HCT116 (cell line): Measurements from ENCODE around the gene GRIK5. TPM values are rescaled to one million over a fixed set of nuclear protein-coding genes. Genes with fewer than 3 reads are reported as not detected.

Experiments used
- ATAC-seq: fragments of 200-7000 bp; cut with Tn5 transposase; 2 replicates; pipeline ENCODE4 v1.9.1; 2020; ENCODE audit warnings: mild to moderate bottlenecking, moderate library complexity
- BruUV-seq: library from RNA; stranded (reverse); fragments of 400-500 nt; replicated peaks from 2 replicates; lab custom pipeline; 2021; lab: Mats Ljungman, UMichigan
- CTCF ChIA-PET: fragments of 300-600 bp; sonication (Branson Sonifier 250); formaldehyde crosslinking; loops from one replicate; lab custom pipeline; 2021; ENCODE audit warnings: antibody characterized with exemption; lab: Charles Lee
- POLR2A ChIA-PET: fragments of 300-600, 350-600 bp; sonication (Branson Sonifier 250); formaldehyde crosslinking; loops from one replicate; lab custom pipeline; 2021; ENCODE audit warnings: antibody characterized with exemption; lab: Charles Lee
- RAD21 ChIA-PET, 2 experiments: fragments of 300-600 bp; sonication (Branson Sonifier 250); formaldehyde crosslinking; loops; one replicate each; lab custom pipeline; 2023; ENCODE audit warnings: low total read pairs in 2 of 2; ENCODE audit not compliant: uncharacterized antibody in 2 of 2, unreplicated experiment in 2 of 2, low non-redundant PET in 1 of 2; lab: Charles Lee
- DNase-seq: peaks from one replicate; pipeline ENCODE4 v3.0.0-alpha.2; 2010; ENCODE audit warnings: low read depth, low spot score
- H2AFZ ChIP-seq: fragments of 200-600 bp; shearing (Covaris generic), sonication (generic); 2 replicates; pipeline ENCODE4 v1.6.1; 2017; ENCODE audit warnings: low read depth, mixed run types, mixed read lengths, antibody characterized with exemption, low read length; ENCODE audit not compliant: poor library complexity, severe bottlenecking
- H3K27ac ChIP-seq: 2 replicates; pipeline ENCODE4 v1.5.1; 2012; ENCODE audit warnings: low read depth, low read length
- H3K27me3 ChIP-seq: fragments of 200-600 bp; sonication (generic); 2 replicates; pipeline ENCODE4 v1.6.1; 2016; ENCODE audit warnings: mixed run types, low read length, mixed read lengths; ENCODE audit not compliant: insufficient read depth
- H3K36me3 ChIP-seq, 2 experiments: fragments of 200-500 bp in 1 of 2; fragments of 200-600 bp in 1 of 2; sonication (Bioruptor generic) in 1 of 2; sonication (generic) in 1 of 2; 2 replicates each; pipeline versions ENCODE4 v1.5.1 to v1.6.1; 2014 to 2016; ENCODE audit warnings: low read length in 2 of 2, inconsistent platforms in 1 of 2, mixed read lengths in 1 of 2, mixed run types in 1 of 2; ENCODE audit not compliant: insufficient read depth in 2 of 2, control insufficient read depth in 1 of 2
- H3K4me1 ChIP-seq, 2 experiments: fragments of 200-600 bp in 1 of 2; sonication (generic) in 1 of 2; 2 replicates each; pipeline versions ENCODE4 v1.5.1 to v1.6.1; 2012 to 2017; ENCODE audit warnings: low read length in 2 of 2, inconsistent platforms in 1 of 2, mild to moderate bottlenecking in 1 of 2, mixed read lengths in 1 of 2, mixed run types in 1 of 2, moderate library complexity in 1 of 2; ENCODE audit not compliant: insufficient read depth in 2 of 2, control insufficient read depth in 1 of 2
- H3K4me2 ChIP-seq: fragments of 200-600 bp; sonication (generic); 2 replicates; pipeline ENCODE4 v1.6.1; 2017; ENCODE audit warnings: mixed run types, low read length, mixed read lengths
- H3K4me3 ChIP-seq, 2 experiments: fragments of 200-600 bp in 1 of 2; sonication (generic) in 1 of 2; replicated peaks in 1 of 2; 2 replicates each; pipeline ENCODE4 v1.5.1; 2011 to 2016; ENCODE audit warnings: low read length in 2 of 2, control low read depth in 1 of 2, low read depth in 1 of 2, mild to moderate bottlenecking in 1 of 2, mixed read lengths in 1 of 2, mixed run types in 1 of 2
- H3K79me2 ChIP-seq: fragments of 200-600 bp; sonication (generic); 2 replicates; pipeline ENCODE4 v1.6.1; 2017; ENCODE audit warnings: mild to moderate bottlenecking, mixed run types, low read length, moderate library complexity, mixed read lengths; ENCODE audit not compliant: insufficient read depth
- H3K9ac ChIP-seq: fragments of 200-600 bp; sonication (generic); 2 replicates; pipeline ENCODE4 v1.6.1; 2016; ENCODE audit warnings: low read length, mixed read lengths
- H3K9me2 ChIP-seq: fragments of 200-600 bp; sonication (generic), shearing (Covaris generic); 2 replicates; pipeline ENCODE4 v1.6.1; 2017; ENCODE audit warnings: mixed run types, mild to moderate bottlenecking, moderate library complexity; ENCODE audit not compliant: insufficient read depth
- H3K9me3 ChIP-seq, 2 experiments: fragments of 200-500 bp in 1 of 2; fragments of 200-600 bp in 1 of 2; sonication (Bioruptor generic) in 1 of 2; sonication (generic) in 1 of 2; 2 replicates each; pipeline ENCODE4 v1.6.1; 2014 to 2017; ENCODE audit warnings: low read length in 2 of 2, mixed read lengths in 2 of 2, inconsistent platforms in 1 of 2, low read depth in 1 of 2, mild to moderate bottlenecking in 1 of 2, mixed run types in 1 of 2, moderate library complexity in 1 of 2; ENCODE audit not compliant: control insufficient read depth in 1 of 2, insufficient read depth in 1 of 2
- H4K20me1 ChIP-seq: fragments of 200-600 bp; sonication (generic), shearing (Covaris generic); 2 replicates; pipeline ENCODE4 v1.6.1; 2017; ENCODE audit warnings: mixed run types, mild to moderate bottlenecking, moderate library complexity; ENCODE audit not compliant: insufficient read depth
- CBX3 ChIP-seq: IDR thresholded peaks from 2 replicates; pipeline ENCODE4 v1.6.1; 2012; ENCODE audit warnings: low read depth
- CEBPB ChIP-seq: IDR thresholded peaks from 2 replicates; pipeline ENCODE4 v1.6.1; 2012; ENCODE audit warnings: low read depth
- EGR1 ChIP-seq: IDR thresholded peaks from 2 replicates; pipeline ENCODE4 v1.6.1; 2012; ENCODE audit warnings: low read depth
- ELF1 ChIP-seq: IDR thresholded peaks from 2 replicates; pipeline ENCODE4 v1.6.1; 2012; ENCODE audit warnings: low read depth, borderline replicate concordance
- EZH2phosphoT487 ChIP-seq: fragments of 200-600 bp; IDR thresholded peaks from 2 replicates; pipeline ENCODE4 v1.6.1; 2018; ENCODE audit warnings: antibody characterized with exemption, borderline replicate concordance
- FOSL1 ChIP-seq: IDR thresholded peaks from 2 replicates; pipeline ENCODE4 v1.6.1; 2012; ENCODE audit warnings: low read depth
- JUND ChIP-seq: IDR thresholded peaks from 2 replicates; pipeline ENCODE4 v1.6.1; 2012
- MAX ChIP-seq: IDR thresholded peaks from 2 replicates; pipeline ENCODE4 v1.6.1; 2012
- SP1 ChIP-seq: IDR thresholded peaks from 2 replicates; pipeline ENCODE4 v1.6.1; 2012; ENCODE audit warnings: low read depth
- SRF ChIP-seq: IDR thresholded peaks from 2 replicates; pipeline ENCODE4 v1.6.1; 2012; ENCODE audit warnings: low read depth
- TCF7L2 ChIP-seq: IDR thresholded peaks from 2 replicates; pipeline ENCODE4 v1.7.0; 2011; ENCODE audit warnings: borderline replicate concordance, inconsistent platforms; ENCODE audit not compliant: insufficient read depth, insufficient read length; ENCODE audit errors: extremely low read depth
- YY1 ChIP-seq: IDR thresholded peaks from 2 replicates; pipeline ENCODE4 v1.6.1; 2011; ENCODE audit warnings: low read length, low read depth, moderate library complexity, mild to moderate bottlenecking; ENCODE audit not compliant: insufficient replicate concordance; ENCODE audit errors: extremely low read depth
- ZFX ChIP-seq: fragments of 450-650 bp; IDR thresholded peaks from 2 replicates; pipeline ENCODE4 v1.6.1; 2017
- ZNF274 ChIP-seq: fragments of 200-500 bp; sonication (Bioruptor generic); IDR thresholded peaks from 2 replicates; pipeline ENCODE4 v1.6.1; 2014; ENCODE audit warnings: mild to moderate bottlenecking, low read depth, low read length, inconsistent platforms
- intact Hi-C: fragments of 100-400 bp; cut with micrococcal nuclease; formaldehyde crosslinking; loops from 2 replicates; pipeline ENCODE4 v1.10.0; 2022
- total RNA-seq: library from RNA; stranded (reverse); gene quantifications from one replicate; pipeline ENCODE4 v1.2.1, GENCODE V29; 2021; ENCODE audit not compliant: unreplicated experiment
- TF ChIP-seq, protein P1 (sequence below): IDR thresholded peaks from 2 replicates; pipeline ENCODE4 v1.6.1; 2012

The GRIK5 gene
- total RNA-seq, 1 experiment from 2014 or later = 1.7 TPM

GRCh38 chr19:42093926-42094325, 23.9 kb upstream of the GRIK5 start (continued):
- TF ChIP-seq MAX = no peak
- TF ChIP-seq EZH2phosphoT487 = no peak
- TF ChIP-seq SP1 = no peak
- TF ChIP-seq SRF = no peak
- no peak for TF ChIP-seq EGR1
- TF ChIP-seq TCF7L2 = no peak
- TF ChIP-seq, all 23 proteins: peak for 0

DNA sequence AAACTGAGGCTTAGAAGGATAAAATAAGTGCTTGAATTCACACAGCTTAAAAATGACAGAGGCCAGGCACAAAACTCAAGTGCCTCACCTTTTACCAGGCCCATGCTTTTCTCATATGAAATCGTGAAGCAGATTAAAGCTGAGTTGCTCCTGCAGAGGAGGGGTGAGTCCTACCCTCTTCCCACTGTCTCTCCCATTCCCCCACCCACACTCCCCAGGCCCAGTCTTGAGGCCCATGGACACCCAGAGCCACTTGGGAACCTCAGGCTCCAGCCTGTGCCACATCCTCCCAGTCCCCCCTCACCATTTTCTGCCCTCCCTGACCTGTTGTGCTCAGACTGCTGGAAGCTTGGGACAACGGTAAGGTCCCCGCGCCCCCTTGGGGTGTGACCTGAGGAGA, 23.5 kb upstream of the GRIK5 start:
- CTCF ChIA-PET = interaction anchor here (0.6 to 1.1 kb wide), 2 partner anchors 65 to 185 kb away, joined by 3 read pairs; no protein-coding TSS in a partner anchor
- intact Hi-C loops = loop anchor here (10.0 kb wide), 1 partner anchor 99 kb away; the partner anchor contains the start of gene ATP1A3

More for the DNA sequence above, 23.5 kb upstream of the GRIK5 start:
- Histone ChIP-seq H3K9me3 (no peaks in the 10 kb centered on the region), H3K27me3 (no peaks in the 10 kb centered on the region), H3K4me2 (no peak overlapping the region), H3K4me3 (no peak overlapping the region), H3K4me1 (peaks cover 0 to 19% of the 10 kb centered on the region in 2 experiments; a peak in 2 of 4 replicates), H3K79me2 (no peaks in the 10 kb centered on the region), H3K36me3 (no peaks in the 10 kb centered on the region), H2AFZ (no peak overlapping the region), H3K9ac (no peak overlapping the region), H3K9me2 (no peaks in the 10 kb centered on the region), H3K27ac (no peak overlapping the region), H4K20me1 (no peaks in the 10 kb centered on the region)
- no TSS peak for BruUV-seq
- no peak for ATAC-seq
- no peak for DNase-seq
- RAD21 ChIA-PET = no interaction called here
- POLR2A ChIA-PET = no interaction called here
- no peak for TF ChIP-seq FOSL1
- no peak for TF ChIP-seq TCF7L2
- no peak for TF ChIP-seq ZFX
- no peak for TF ChIP-seq CEBPB
- no peak for TF ChIP-seq ELF1
- no peak for TF ChIP-seq YY1
- TF ChIP-seq JUND = no peak
- TF ChIP-seq, protein P1, sequence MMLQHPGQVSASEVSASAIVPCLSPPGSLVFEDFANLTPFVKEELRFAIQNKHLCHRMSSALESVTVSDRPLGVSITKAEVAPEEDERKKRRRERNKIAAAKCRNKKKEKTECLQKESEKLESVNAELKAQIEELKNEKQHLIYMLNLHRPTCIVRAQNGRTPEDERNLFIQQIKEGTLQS = no peak
- no peak for TF ChIP-seq EGR1
- TF ChIP-seq ZNF274 = no peak
- TF ChIP-seq CBX3 = no peak
